Measurements from ENCODE around the gene PLK2. TPM values are rescaled to one million over a fixed set of nuclear protein-coding genes. Genes with fewer than 3 reads are reported as not detected.
A peak's percentile ranks its signal among the peaks of the same experiment; 100 is the strongest.

The PLK2 gene
- total RNA-seq, 2 donors from 2014 or later, result 3.4 to 4.9 TPM

- no peaks in the 10 kb centered on the region for H3K9me3 Mint-ChIP-seq
- no peaks in the 10 kb centered on the region for H3K36me3 Mint-ChIP-seq (ENCODE audit: low read depth)
- H3K4me1 Mint-ChIP-seq, result no peaks in the 10 kb centered on the region
- peaks cover 23% of the 10 kb centered on the region for H3K27me3 Mint-ChIP-seq
- no peak within 1 kb of the TSS for H3K4me3 Mint-ChIP-seq
- no peak for ATAC-seq (replicated peaks)
- no peak within 1 kb of the TSS for H3K27ac Mint-ChIP-seq
Observed at GRCh38 chr5:58491216-58491892, 31.5 kb upstream of the PLK2 start, which contains the start of gene GAPT. Gene GAPT (plus strand): TSS chr5:58491435. CDS start chr5:58494537, 3,102 bp downstream.

GRCh38 chr5:58490402-58491050 is 30.6 kb upstream of the PLK2 start:
- ATAC-seq (replicated peaks), result no peak
- H3K27ac Mint-ChIP-seq, result no peak overlapping the region
- H3K4me1 Mint-ChIP-seq, result no peaks in the 10 kb centered on the region
- H3K36me3 Mint-ChIP-seq (ENCODE audit: low read depth), result no peaks in the 10 kb centered on the region
- peaks cover 15% of the 10 kb centered on the region for H3K27me3 Mint-ChIP-seq
- H3K9me3 Mint-ChIP-seq, result no peaks in the 10 kb centered on the region
- H3K4me3 Mint-ChIP-seq, result no peak overlapping the region

- Mint-ChIP-seq H3K9me3 (no peaks in the 10 kb centered on the region), H3K4me3 (no peak overlapping the region), H3K27ac (no peak overlapping the region), H3K36me3 (ENCODE audit: low read depth) (no peaks in the 10 kb centered on the region), H3K27me3 (peaks cover 14% of the 10 kb centered on the region), H3K4me1 (no peaks in the 10 kb centered on the region)
- no peak for ATAC-seq (replicated peaks)
Observed at GRCh38 chr5:58486290-58486689, 26.4 kb upstream of the PLK2 start.

- no peak overlapping the region for H3K27ac Mint-ChIP-seq
- H3K27me3 Mint-ChIP-seq, result peaks cover 5% of the 10 kb centered on the region
- no peak overlapping the region for H3K4me3 Mint-ChIP-seq
- no peaks in the 10 kb centered on the region for H3K9me3 Mint-ChIP-seq
- no peaks in the 10 kb centered on the region for H3K36me3 Mint-ChIP-seq (ENCODE audit: low read depth)
- ATAC-seq (replicated peaks), result no peak
- H3K4me1 Mint-ChIP-seq, result no peaks in the 10 kb centered on the region
Observed at GRCh38 chr5:58484505-58484904, 24.6 kb upstream of the PLK2 start.

- Mint-ChIP-seq H3K27me3 (no peaks in the 10 kb centered on the region), H3K9me3 (no peaks in the 10 kb centered on the region), H3K4me3 (no peak overlapping the region), H3K36me3 (ENCODE audit: low read depth) (no peaks in the 10 kb centered on the region), H3K4me1 (no peaks in the 10 kb centered on the region), H3K27ac (no peak overlapping the region)
- no peak for ATAC-seq (replicated peaks)
Observed at GRCh38 chr5:58482536-58482935, 22.6 kb upstream of the PLK2 start.

- Mint-ChIP-seq H3K27ac (no peak overlapping the region), H3K4me3 (no peak overlapping the region), H3K36me3 (ENCODE audit: low read depth) (no peaks in the 10 kb centered on the region), H3K9me3 (no peaks in the 10 kb centered on the region), H3K4me1 (no peaks in the 10 kb centered on the region), H3K27me3 (peaks cover 3% of the 10 kb centered on the region)
- no peak for ATAC-seq (replicated peaks)
Observed at GRCh38 chr5:58481828-58482227, 21.9 kb upstream of the PLK2 start.

- no peak for ATAC-seq (replicated peaks)
- no peak overlapping the region for H3K27ac Mint-ChIP-seq
Observed at GRCh38 chr5:58481066-58481676, 21.3 kb upstream of the PLK2 start.

GRCh38 chr5:58477760-58478376 is 18.0 kb upstream of the PLK2 start:
- Mint-ChIP-seq H3K4me1 (no peaks in the 10 kb centered on the region), H3K4me3 (no peak overlapping the region), H3K36me3 (ENCODE audit: low read depth) (no peaks in the 10 kb centered on the region), H3K9me3 (no peaks in the 10 kb centered on the region), H3K27ac (no peak overlapping the region), H3K27me3 (peaks cover 11% of the 10 kb centered on the region)
- ATAC-seq (replicated peaks), result no peak

More at GRCh38 chr5:58481066-58481676, 21.3 kb upstream of the PLK2 start:
- H3K36me3 Mint-ChIP-seq (ENCODE audit: low read depth), result no peaks in the 10 kb centered on the region
- no peak overlapping the region for H3K4me3 Mint-ChIP-seq
- H3K4me1 Mint-ChIP-seq, result no peaks in the 10 kb centered on the region
- peaks cover 5% of the 10 kb centered on the region for H3K27me3 Mint-ChIP-seq
- H3K9me3 Mint-ChIP-seq, result no peaks in the 10 kb centered on the region

- no peaks in the 10 kb centered on the region for H3K9me3 Mint-ChIP-seq
- H3K4me1 Mint-ChIP-seq, result no peaks in the 10 kb centered on the region
- H3K36me3 Mint-ChIP-seq (ENCODE audit: low read depth), result no peaks in the 10 kb centered on the region
- no peak overlapping the region for H3K27ac Mint-ChIP-seq
- H3K4me3 Mint-ChIP-seq, result no peak overlapping the region
- no peak for ATAC-seq (replicated peaks)
- peaks cover 11% of the 10 kb centered on the region for H3K27me3 Mint-ChIP-seq
Observed at GRCh38 chr5:58475404-58475803, 15.5 kb upstream of the PLK2 start.

GRCh38 chr5:58469896-58470295 is 10.0 kb upstream of the PLK2 start:
- no peaks in the 10 kb centered on the region for H3K9me3 Mint-ChIP-seq
- no peak for ATAC-seq (replicated peaks)
- H3K27ac Mint-ChIP-seq, result no peak overlapping the region
- H3K36me3 Mint-ChIP-seq (ENCODE audit: low read depth), result no peaks in the 10 kb centered on the region
- H3K4me3 Mint-ChIP-seq, result no peak overlapping the region
- H3K4me1 Mint-ChIP-seq, result peaks cover 6% of the 10 kb centered on the region
- H3K27me3 Mint-ChIP-seq, result peaks cover 3% of the 10 kb centered on the region

- Mint-ChIP-seq H3K4me3 (no peak overlapping the region), H3K27ac (peak overlapping the region; percentile 20), H3K36me3 (ENCODE audit: low read depth) (no peaks in the 10 kb centered on the region), H3K4me1 (peaks cover 6% of the 10 kb centered on the region), H3K27me3 (no peaks in the 10 kb centered on the region), H3K9me3 (no peaks in the 10 kb centered on the region)
- peak; percentile 97 for ATAC-seq (replicated peaks)
Observed at GRCh38 chr5:58466939-58467338, 7.1 kb upstream of the PLK2 start.

- no peak for ATAC-seq (replicated peaks)
- Mint-ChIP-seq H3K9me3 (no peaks in the 10 kb centered on the region), H3K27me3 (peaks cover 14% of the 10 kb centered on the region), H3K4me1 (peaks cover 19% of the 10 kb centered on the region), H3K27ac (no peak overlapping the region), H3K36me3 (ENCODE audit: low read depth) (no peaks in the 10 kb centered on the region), H3K4me3 (no peak overlapping the region)
Observed at GRCh38 chr5:58462623-58463230, 2.8 kb upstream of the PLK2 start.

- H3K27ac Mint-ChIP-seq, result no peak overlapping the region
- peaks cover 19% of the 10 kb centered on the region for H3K4me1 Mint-ChIP-seq
- no peak for ATAC-seq (replicated peaks)
- H3K27me3 Mint-ChIP-seq, result peaks cover 14% of the 10 kb centered on the region
- H3K9me3 Mint-ChIP-seq, result no peaks in the 10 kb centered on the region
- H3K36me3 Mint-ChIP-seq (ENCODE audit: low read depth), result peaks cover 4% of the 10 kb centered on the region
- no peak overlapping the region for H3K4me3 Mint-ChIP-seq
Observed at GRCh38 chr5:58462154-58462553, 2.3 kb upstream of the PLK2 start.

GRCh38 chr5:58460732-58461286 is 923 bp upstream of the PLK2 start:
- Mint-ChIP-seq H3K27ac (peak overlapping the region; percentile 67), H3K4me1 (peaks cover 12% of the 10 kb centered on the region), H3K36me3 (ENCODE audit: low read depth) (peaks cover 12% of the 10 kb centered on the region), H3K9me3 (no peaks in the 10 kb centered on the region), H3K27me3 (peaks cover 14% of the 10 kb centered on the region), H3K4me3 (peak overlapping the region; percentile 74)
- ATAC-seq (replicated peaks), result peak; percentile 79

All from activated T-helper 17 cell treated with anti-CD3 and anti-CD28 coated beads, Interleukin-2, amount 50 U/mL, for 72 hours (primary cell).